ENCODE data around the gene MKLN1. TPM values are rescaled to one million over a fixed set of nuclear protein-coding genes. Genes with fewer than 3 reads are reported as not detected.

The MKLN1 gene
- total RNA-seq, 1 donor from 2014 or later, result 55.9 TPM

DNA sequence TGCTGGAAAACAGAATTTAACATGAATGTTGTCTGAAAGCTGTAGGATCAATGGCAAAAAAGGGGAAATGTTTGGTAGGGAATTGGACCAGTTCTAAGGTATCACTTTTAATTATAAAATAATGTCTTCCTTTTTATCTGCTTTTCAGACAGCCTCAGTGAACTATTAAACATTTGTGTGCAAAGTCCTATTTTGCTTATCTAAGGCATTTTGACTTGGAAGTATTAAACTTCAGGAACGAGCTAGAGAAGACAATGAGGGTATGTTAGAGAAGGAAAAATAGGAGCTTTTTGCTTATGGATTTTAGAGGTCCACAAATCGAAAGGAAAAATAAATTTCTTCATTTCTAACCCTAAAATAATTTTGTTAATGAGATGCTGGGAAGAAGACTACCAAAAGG lies 165.4 kb downstream of the MKLN1 start:
- TF ChIP-seq, protein P1, sequence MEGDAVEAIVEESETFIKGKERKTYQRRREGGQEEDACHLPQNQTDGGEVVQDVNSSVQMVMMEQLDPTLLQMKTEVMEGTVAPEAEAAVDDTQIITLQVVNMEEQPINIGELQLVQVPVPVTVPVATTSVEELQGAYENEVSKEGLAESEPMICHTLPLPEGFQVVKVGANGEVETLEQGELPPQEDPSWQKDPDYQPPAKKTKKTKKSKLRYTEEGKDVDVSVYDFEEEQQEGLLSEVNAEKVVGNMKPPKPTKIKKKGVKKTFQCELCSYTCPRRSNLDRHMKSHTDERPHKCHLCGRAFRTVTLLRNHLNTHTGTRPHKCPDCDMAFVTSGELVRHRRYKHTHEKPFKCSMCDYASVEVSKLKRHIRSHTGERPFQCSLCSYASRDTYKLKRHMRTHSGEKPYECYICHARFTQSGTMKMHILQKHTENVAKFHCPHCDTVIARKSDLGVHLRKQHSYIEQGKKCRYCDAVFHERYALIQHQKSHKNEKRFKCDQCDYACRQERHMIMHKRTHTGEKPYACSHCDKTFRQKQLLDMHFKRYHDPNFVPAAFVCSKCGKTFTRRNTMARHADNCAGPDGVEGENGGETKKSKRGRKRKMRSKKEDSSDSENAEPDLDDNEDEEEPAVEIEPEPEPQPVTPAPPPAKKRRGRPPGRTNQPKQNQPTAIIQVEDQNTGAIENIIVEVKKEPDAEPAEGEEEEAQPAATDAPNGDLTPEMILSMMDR (IDR thresholded peaks at IDR 0.05; ENCODE audit: unreplicated experiment), result no peak
- no peak for DNase-seq (ENCODE audit: low spot score, unreplicated experiment)
- no peaks in the 10 kb centered on the region for H3K27me3 Mint-ChIP-seq
- H3K4me3 Mint-ChIP-seq (ENCODE audit: low read depth), result no peak overlapping the region
- no peak overlapping the region for H3K27ac Mint-ChIP-seq
- no peaks in the 10 kb centered on the region for H3K9me3 Mint-ChIP-seq (ENCODE audit: low read depth)
- peaks cover 1% of the 10 kb centered on the region for H3K36me3 Mint-ChIP-seq (ENCODE audit: insufficient read depth)
- H3K4me1 Mint-ChIP-seq (ENCODE audit: low read depth), result no peaks in the 10 kb centered on the region

DNA sequence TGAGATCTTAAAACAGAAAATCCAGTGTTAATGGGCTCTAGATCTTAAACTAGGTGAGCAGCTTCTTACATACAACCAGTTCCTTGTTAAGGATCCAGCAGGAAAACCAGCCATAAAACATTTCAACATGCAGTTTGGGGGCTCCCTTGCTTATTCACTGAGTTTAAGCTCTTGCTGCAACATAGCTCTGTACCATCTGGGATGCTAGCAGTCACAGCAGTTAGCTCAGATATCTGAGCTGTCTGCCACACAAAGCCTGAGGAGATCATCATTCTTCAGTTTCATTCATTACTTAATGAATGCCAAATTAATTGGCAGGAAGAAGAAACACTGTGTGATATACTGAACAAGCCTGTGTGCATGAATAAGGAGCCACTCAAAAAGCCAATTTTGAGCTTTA lies 165.9 kb downstream of the MKLN1 start:
- no peaks in the 10 kb centered on the region for H3K9me3 Mint-ChIP-seq (ENCODE audit: low read depth)
- DNase-seq (ENCODE audit: low spot score, unreplicated experiment), result no peak
- H3K27me3 Mint-ChIP-seq, result no peaks in the 10 kb centered on the region
- no peak overlapping the region for H3K4me3 Mint-ChIP-seq (ENCODE audit: low read depth)
- no peaks in the 10 kb centered on the region for H3K4me1 Mint-ChIP-seq (ENCODE audit: low read depth)
- no peak overlapping the region for H3K27ac Mint-ChIP-seq
- TF ChIP-seq, protein P1 (IDR thresholded peaks at IDR 0.05; ENCODE audit: unreplicated experiment), result no peak
- peaks cover under 1% of the 10 kb centered on the region for H3K36me3 Mint-ChIP-seq (ENCODE audit: insufficient read depth)

DNA sequence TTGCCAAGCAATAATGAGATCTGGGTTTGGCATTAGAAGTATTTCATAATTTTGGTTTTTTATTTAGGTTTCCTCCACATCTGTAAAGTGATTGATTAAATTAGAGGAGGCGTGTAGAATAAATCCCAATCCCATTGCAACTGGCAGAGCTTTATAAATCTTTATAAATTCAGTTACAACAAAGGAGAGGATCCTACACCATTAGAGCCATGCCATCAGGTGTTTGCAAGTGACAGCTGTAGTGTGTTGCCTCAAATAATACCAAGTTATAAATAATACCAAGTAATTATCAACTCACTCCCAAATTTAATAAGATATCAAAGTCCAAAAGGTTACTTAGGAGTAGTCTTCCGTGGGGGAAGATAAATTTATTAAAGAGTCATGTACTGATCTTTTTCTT lies 166.5 kb downstream of the MKLN1 start:
- Mint-ChIP-seq H3K27ac (no peak overlapping the region), H3K4me1 (ENCODE audit: low read depth) (no peaks in the 10 kb centered on the region), H3K27me3 (no peaks in the 10 kb centered on the region), H3K4me3 (ENCODE audit: low read depth) (no peak overlapping the region), H3K9me3 (ENCODE audit: low read depth) (no peaks in the 10 kb centered on the region), H3K36me3 (ENCODE audit: insufficient read depth) (no peaks in the 10 kb centered on the region)
- no peak for DNase-seq (ENCODE audit: low spot score, unreplicated experiment)
- TF ChIP-seq, protein P1 (IDR thresholded peaks at IDR 0.05; ENCODE audit: unreplicated experiment), result no peak

DNA sequence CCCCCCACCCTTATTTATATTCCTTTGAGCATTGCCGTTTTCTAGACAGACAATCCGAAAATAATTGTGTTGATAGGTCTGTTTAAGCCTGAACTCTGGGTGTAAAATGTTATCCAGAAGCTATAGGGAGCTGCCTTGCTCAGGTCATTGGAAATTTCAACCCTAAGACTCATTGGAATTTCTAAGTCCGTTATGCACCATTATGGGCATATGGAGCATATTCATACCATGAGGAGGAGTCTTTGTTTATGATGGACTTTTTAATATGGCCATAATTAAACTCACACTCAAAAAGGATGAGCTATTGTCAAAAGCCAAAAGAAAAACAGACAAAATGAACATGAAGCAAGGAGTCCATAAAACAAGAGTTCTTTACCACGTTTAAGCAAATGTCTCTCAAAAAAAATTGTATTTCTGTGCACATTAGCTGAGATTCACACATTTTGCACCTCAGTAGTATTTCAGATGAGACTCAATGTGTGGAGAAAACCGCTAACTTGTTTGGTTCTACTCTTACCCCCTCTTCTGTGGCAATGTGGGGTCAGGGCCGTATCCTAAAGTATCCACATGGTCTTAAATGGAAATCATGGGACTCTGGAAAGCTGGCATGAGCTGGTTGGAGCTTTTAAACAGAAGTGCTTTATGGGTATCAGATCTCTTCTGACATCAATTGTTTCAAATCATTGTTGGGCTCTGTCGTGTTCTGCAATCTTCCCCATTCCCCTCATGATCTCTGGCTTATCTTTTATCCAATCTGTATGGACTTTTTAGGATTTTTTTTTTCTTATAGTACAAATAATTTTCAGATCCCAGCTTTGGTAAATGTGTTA lies 168.2 kb downstream of the MKLN1 start:
- no peaks in the 10 kb centered on the region for H3K9me3 Mint-ChIP-seq (ENCODE audit: low read depth)
- no peak overlapping the region for H3K4me3 Mint-ChIP-seq (ENCODE audit: low read depth)
- no peak overlapping the region for H3K27ac Mint-ChIP-seq
- no peaks in the 10 kb centered on the region for H3K27me3 Mint-ChIP-seq
- H3K36me3 Mint-ChIP-seq (ENCODE audit: insufficient read depth), result no peaks in the 10 kb centered on the region
- no peak for DNase-seq (ENCODE audit: low spot score, unreplicated experiment)
- H3K4me1 Mint-ChIP-seq (ENCODE audit: low read depth), result no peaks in the 10 kb centered on the region
- TF ChIP-seq, protein P1 (IDR thresholded peaks at IDR 0.05; ENCODE audit: unreplicated experiment), result no peak

DNA sequence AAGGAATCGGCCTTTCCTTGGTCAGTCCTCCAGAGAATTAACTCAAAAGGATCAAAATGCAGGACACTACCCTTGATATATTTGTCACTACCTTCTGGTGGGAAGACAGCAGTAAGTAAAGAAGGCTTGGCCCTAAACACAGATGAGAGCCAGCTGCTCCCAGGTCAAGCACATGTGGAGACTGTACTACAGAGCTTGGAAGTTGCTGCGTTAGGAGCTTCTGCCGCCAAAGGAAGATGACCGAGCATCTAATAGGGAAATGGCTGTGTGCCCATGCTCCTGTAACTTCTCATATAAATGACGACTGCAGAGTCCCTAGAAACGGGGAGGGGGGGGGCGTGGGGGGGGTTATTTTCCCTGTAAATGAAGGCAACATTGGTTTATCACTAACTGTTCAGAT lies 169.8 kb downstream of the MKLN1 start:
- Mint-ChIP-seq H3K27ac (no peak overlapping the region), H3K4me3 (ENCODE audit: low read depth) (no peak overlapping the region), H3K9me3 (ENCODE audit: low read depth) (no peaks in the 10 kb centered on the region), H3K4me1 (ENCODE audit: low read depth) (no peaks in the 10 kb centered on the region), H3K36me3 (ENCODE audit: insufficient read depth) (no peaks in the 10 kb centered on the region), H3K27me3 (no peaks in the 10 kb centered on the region)
- DNase-seq (ENCODE audit: low spot score, unreplicated experiment), result no peak
- TF ChIP-seq, protein P1 (IDR thresholded peaks at IDR 0.05; ENCODE audit: unreplicated experiment), result no peak

Data from progenitor cell of endocrine pancreas (in vitro differentiated cells).